Upper lobe of right lung (tissue), 1 donor: ENCODE results near the gene SSR1. TPM values are rescaled to one million over a fixed set of nuclear protein-coding genes. Genes with fewer than 3 reads are reported as not detected.

ENCODE experiments used
- ATAC-seq: fragments of 200-7000 bp; cut with Tn5 transposase; one replicate; pipeline ENCODE4 v1.9.1; 2020; ENCODE audit warnings: mild to moderate bottlenecking, moderate library complexity
- DNase-seq: peaks from one replicate; pipeline ENCODE4 v3.0.0-alpha.2; 2020
- H3K27ac ChIP-seq: fragments of 200-600 bp; one replicate; pipeline ENCODE4 v1.8.0; 2022
- H3K27me3 ChIP-seq: fragments of 200-600 bp; one replicate; pipeline ENCODE4 v1.8.0; 2022; ENCODE audit warnings: mild to moderate bottlenecking
- H3K36me3 ChIP-seq: fragments of 200-600 bp; one replicate; pipeline ENCODE4 v1.8.0; 2022
- H3K4me1 ChIP-seq: fragments of 200-600 bp; one replicate; pipeline ENCODE4 v1.8.0; 2022
- H3K4me3 ChIP-seq: fragments of 200-600 bp; one replicate; pipeline ENCODE4 v1.8.0; 2022; ENCODE audit warnings: mild to moderate bottlenecking
- H3K9me3 ChIP-seq: fragments of 200-600 bp; one replicate; pipeline ENCODE4 v1.8.0; 2022
- intact Hi-C: fragments of 100-400 bp; cut with DNase I; formaldehyde crosslinking; loops from one replicate; pipeline ENCODE4 v1.11.0; 2022
- total RNA-seq: library from RNA; stranded (reverse); fragmentation: NEBNext Ultra II Directional; extraction: Animal tissue kit (Norgen Biotek cat#: 25700); gene quantifications from one replicate; pipeline ENCODE4 v1.2.1, GENCODE V29; 2021
- TF ChIP-seq, protein P1 (sequence below): fragments of 200-600 bp; IDR thresholded peaks from one replicate; pipeline ENCODE4 v1.8.0; 2022; ENCODE audit warnings: antibody characterized with exemption
- donor health status: DM: no; HTN: yes; CAD: no; lungs with severe emphysema.

The SSR1 gene
- total RNA-seq, 1 donor from 2014 or later, result 128 TPM

DNA sequence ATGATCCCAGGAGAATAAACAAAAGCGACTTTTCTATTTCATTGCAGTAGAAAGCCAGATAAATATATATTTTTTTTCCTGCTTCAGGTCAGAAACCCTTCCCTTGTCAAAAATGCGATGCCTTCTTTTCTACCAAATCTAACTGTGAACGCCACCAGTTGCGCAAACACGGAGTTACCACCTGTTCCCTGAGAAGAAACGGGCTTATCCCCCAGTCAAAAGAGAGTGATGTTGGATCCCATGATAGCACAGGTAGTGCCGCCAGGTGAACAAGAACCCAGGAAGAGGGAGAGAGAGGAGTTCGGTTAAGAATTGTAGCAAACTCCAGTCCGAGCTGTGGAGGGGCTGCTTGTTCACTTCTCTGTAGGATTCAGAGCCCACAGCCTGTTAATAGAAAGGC is 72.6 kb downstream of the SSR1 start:
- DNase-seq (no peak), ATAC-seq (no peak)
- H3K4me3 ChIP-seq, result no peak overlapping the region
- TF ChIP-seq, protein P1, sequence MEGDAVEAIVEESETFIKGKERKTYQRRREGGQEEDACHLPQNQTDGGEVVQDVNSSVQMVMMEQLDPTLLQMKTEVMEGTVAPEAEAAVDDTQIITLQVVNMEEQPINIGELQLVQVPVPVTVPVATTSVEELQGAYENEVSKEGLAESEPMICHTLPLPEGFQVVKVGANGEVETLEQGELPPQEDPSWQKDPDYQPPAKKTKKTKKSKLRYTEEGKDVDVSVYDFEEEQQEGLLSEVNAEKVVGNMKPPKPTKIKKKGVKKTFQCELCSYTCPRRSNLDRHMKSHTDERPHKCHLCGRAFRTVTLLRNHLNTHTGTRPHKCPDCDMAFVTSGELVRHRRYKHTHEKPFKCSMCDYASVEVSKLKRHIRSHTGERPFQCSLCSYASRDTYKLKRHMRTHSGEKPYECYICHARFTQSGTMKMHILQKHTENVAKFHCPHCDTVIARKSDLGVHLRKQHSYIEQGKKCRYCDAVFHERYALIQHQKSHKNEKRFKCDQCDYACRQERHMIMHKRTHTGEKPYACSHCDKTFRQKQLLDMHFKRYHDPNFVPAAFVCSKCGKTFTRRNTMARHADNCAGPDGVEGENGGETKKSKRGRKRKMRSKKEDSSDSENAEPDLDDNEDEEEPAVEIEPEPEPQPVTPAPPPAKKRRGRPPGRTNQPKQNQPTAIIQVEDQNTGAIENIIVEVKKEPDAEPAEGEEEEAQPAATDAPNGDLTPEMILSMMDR, result no peak
- H3K4me1 ChIP-seq, result peaks cover 33% of the 10 kb centered on the region
- no peak overlapping the region for H3K27ac ChIP-seq
- no peaks in the 10 kb centered on the region for H3K9me3 ChIP-seq
- no peaks in the 10 kb centered on the region for H3K27me3 ChIP-seq
- peaks cover 33% of the 10 kb centered on the region for H3K36me3 ChIP-seq
- intact Hi-C loops, result loop anchor here (10.0 kb wide), 1 partner anchor 516 kb away; no protein-coding TSS in a partner anchor

DNA sequence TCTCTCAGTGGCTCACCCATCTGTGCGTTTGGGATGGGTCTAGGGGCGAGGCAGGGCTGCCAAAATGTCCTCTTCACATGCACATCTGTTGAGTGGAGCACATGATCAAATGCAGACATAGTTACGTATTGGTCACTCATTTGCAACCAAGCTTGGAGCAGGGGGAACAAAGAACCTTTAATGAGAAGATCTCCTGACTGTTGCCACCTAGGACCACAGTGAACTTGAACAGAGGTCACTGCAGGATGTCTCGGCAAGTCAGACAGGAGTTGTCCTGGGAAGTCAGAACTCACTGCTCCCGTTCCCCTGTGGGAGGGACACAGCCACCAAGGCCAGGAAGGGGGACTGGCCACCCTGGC is 73.4 kb downstream of the SSR1 start:
- H3K36me3 ChIP-seq, result peaks cover 33% of the 10 kb centered on the region
- H3K4me3 ChIP-seq, result no peak overlapping the region
- DNase-seq, result no peak
- peaks cover 33% of the 10 kb centered on the region for H3K4me1 ChIP-seq
- TF ChIP-seq, protein P1, result no peak
- H3K27me3 ChIP-seq, result no peaks in the 10 kb centered on the region
- no peak for ATAC-seq
- H3K9me3 ChIP-seq, result no peaks in the 10 kb centered on the region
- peak overlapping the region; percentile 18 for H3K27ac ChIP-seq
- intact Hi-C loops, result loop anchor here (10.0 kb wide), 1 partner anchor 135 kb away; the partner anchor contains the start of gene RREB1

DNA sequence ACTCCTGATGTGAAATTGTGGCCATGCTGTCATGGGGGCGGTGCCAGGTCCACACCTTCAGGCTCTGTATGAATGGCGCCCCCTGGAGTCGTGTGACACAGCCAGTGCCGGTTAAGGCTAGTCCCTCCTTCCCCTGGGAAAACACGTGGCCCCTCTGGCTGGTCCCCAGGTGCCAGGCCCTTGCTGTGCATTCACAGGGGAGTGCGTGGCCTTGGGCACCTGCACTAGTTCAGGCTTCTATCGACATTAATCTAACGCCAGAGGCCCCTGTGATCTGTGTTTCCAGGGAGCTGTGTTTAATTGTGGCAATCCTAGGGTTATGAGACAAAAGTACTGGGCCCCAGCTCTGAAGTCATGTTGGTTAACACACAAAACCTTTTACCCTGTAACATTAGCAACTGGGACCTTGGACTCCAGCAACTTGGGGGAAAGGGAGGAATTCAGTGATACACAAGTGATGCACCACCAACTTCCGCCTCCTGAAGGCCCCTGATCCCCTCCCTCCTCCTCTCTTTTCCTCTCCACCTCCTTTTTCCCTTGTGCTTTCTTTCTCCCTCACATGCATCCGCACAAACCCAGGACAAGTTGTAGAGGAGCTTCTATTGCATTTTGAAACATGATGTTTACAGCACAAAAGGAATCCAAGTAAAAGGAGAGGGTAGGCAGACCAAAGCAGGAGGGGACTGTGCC is 74.0 kb downstream of the SSR1 start:
- Histone ChIP-seq H3K27me3 (no peaks in the 10 kb centered on the region), H3K27ac (peak overlapping the region; percentile 18), H3K36me3 (peaks cover 33% of the 10 kb centered on the region), H3K4me1 (peaks cover 33% of the 10 kb centered on the region), H3K4me3 (no peak overlapping the region), H3K9me3 (no peaks in the 10 kb centered on the region)
- peak; percentile 89 for ATAC-seq
- peak; percentile 94 for DNase-seq
- intact Hi-C loops, result loop anchor here (10.0 kb wide), 1 partner anchor 134 kb away; the partner anchor contains the start of gene RREB1
- TF ChIP-seq, protein P1, result peak; percentile 66

DNA sequence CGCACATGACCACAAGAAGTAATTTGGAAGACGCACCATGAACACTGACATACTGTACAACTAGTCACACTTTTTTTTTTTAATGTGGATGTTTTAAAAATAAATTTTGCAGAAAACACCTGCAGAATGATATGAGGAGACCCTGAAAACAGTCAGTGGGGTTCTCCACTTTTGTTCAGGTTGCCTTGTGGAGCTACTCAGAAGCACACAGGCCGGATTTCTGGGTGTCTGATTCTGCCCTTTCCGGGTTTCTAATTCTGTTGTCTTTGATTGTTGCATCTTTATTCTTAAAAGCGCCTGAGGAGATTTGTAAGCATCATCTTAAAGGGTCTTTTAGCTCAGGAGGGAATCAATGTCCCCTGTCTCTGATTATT is 74.5 kb downstream of the SSR1 start:
- no peak for DNase-seq

DNA sequence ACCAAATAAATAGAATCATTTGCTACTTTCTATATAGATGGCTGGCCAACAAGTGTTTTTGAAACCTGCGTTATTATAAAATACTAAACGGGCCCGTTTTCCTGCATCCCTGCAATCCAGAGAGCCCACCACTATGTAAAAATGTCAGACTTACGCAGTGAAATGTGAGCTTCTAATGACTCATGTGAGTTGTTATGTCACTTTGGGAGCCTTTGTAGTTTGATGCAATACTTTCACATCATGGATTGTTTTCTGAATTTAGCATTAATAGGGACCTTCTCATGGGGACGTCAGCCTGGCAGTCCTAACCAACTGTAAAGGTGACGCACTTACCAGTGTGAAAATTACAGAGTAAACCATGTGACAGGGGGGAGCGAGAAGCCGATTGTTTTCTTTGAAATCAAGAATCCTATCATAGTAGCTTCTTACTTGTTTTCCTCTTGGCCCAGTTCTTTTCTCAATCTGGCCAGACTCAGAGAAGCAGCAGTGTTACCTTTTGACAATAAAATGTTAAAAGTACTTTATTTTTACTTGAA is 75.3 kb downstream of the SSR1 start:
- no peak overlapping the region for H3K4me3 ChIP-seq
- TF ChIP-seq, protein P1, result no peak
- no peak for ATAC-seq
- H3K27me3 ChIP-seq, result no peaks in the 10 kb centered on the region
- peaks cover 38% of the 10 kb centered on the region for H3K36me3 ChIP-seq
- intact Hi-C loops, result loop anchor here (10.0 kb wide), 1 partner anchor 133 kb away; the partner anchor contains the start of gene RREB1
- H3K27ac ChIP-seq, result no peak overlapping the region
- H3K9me3 ChIP-seq, result no peaks in the 10 kb centered on the region
- no peak for DNase-seq
- peaks cover 26% of the 10 kb centered on the region for H3K4me1 ChIP-seq

More for the DNA sequence above, 74.5 kb downstream of the SSR1 start:
- Histone ChIP-seq H3K4me3 (no peak overlapping the region), H3K27ac (peak overlapping the region; percentile 18), H3K9me3 (no peaks in the 10 kb centered on the region), H3K36me3 (peaks cover 33% of the 10 kb centered on the region), H3K27me3 (no peaks in the 10 kb centered on the region), H3K4me1 (peaks cover 33% of the 10 kb centered on the region)
- no peak for ATAC-seq
- intact Hi-C loops, result loop anchor here (10.0 kb wide), 1 partner anchor 134 kb away; the partner anchor contains the start of gene RREB1
- TF ChIP-seq, protein P1, result no peak
